Neuronal stem cell (in vitro differentiated cells): ENCODE results near the gene DBNDD2.

Source experiments
- DNase-seq: peaks from one replicate; pipeline ENCODE4 v3.0.0-alpha.2; 2013; ENCODE audit warnings: low spot score
- H2AFZ ChIP-seq: one replicate; pipeline ENCODE4 v1.6.1; 2013; ENCODE audit warnings: mild to moderate bottlenecking, low read length, inconsistent platforms
- H2AK5ac ChIP-seq: 2 replicates; pipeline ENCODE4 v1.6.1; 2013; ENCODE audit warnings: low read depth, mild to moderate bottlenecking, inconsistent platforms, low read length, moderate library complexity, mixed read lengths
- H2BK120ac ChIP-seq: 2 replicates; pipeline ENCODE4 v1.6.1; 2013; ENCODE audit warnings: low read depth, mild to moderate bottlenecking, inconsistent platforms, low read length, moderate library complexity, mixed read lengths
- H2BK12ac ChIP-seq: one replicate; pipeline ENCODE4 v1.6.1; 2013; ENCODE audit warnings: low read length, inconsistent platforms
- H2BK15ac ChIP-seq: 2 replicates; pipeline ENCODE4 v1.6.1; 2013; ENCODE audit warnings: mild to moderate bottlenecking, low read length, inconsistent platforms, mixed read lengths
- H2BK5ac ChIP-seq: one replicate; pipeline ENCODE4 v1.6.1; 2013; ENCODE audit warnings: inconsistent platforms, mild to moderate bottlenecking, low read length, moderate library complexity
- H3K14ac ChIP-seq: one replicate; pipeline ENCODE4 v1.6.1; 2013; ENCODE audit warnings: low read length, inconsistent platforms
- H3K18ac ChIP-seq: 2 replicates; pipeline ENCODE4 v1.6.1; 2013; ENCODE audit warnings: low read length, inconsistent platforms
- H3K23ac ChIP-seq: 2 replicates; pipeline ENCODE4 v1.6.1; 2013; ENCODE audit warnings: low read depth, mild to moderate bottlenecking, mixed read lengths, low read length, inconsistent platforms; ENCODE audit not compliant: poor library complexity
- H3K27ac ChIP-seq: replicated peaks from 3 replicates; pipeline ENCODE4 v1.5.1; 2013; ENCODE audit warnings: low read length, inconsistent platforms
- H3K27me3 ChIP-seq, 3 experiments: 2 replicates each; pipeline ENCODE4 v1.6.1; 2013; ENCODE audit warnings: low read length in 3 of 3, mild to moderate bottlenecking in 2 of 3, inconsistent platforms in 1 of 3, low read depth in 1 of 3, mixed read lengths in 1 of 3, moderate library complexity in 1 of 3; ENCODE audit not compliant: control insufficient read depth in 3 of 3, insufficient read depth in 3 of 3
- H3K36me3 ChIP-seq, 2 donors: replicated peaks in 1 of 2; 2 replicates each; pipeline ENCODE4 v1.6.1; 2013; ENCODE audit warnings: low read length in 2 of 2; ENCODE audit not compliant: control insufficient read depth in 2 of 2, insufficient read depth in 2 of 2
- H3K4ac ChIP-seq: 2 replicates; pipeline ENCODE4 v1.6.1; 2013; ENCODE audit warnings: inconsistent platforms, mild to moderate bottlenecking, low read length, moderate library complexity
- H3K4me1 ChIP-seq, 2 donors: 1 replicate in 1 of 2; 2 replicates in 1 of 2; pipeline ENCODE4 v1.6.1; 2013; ENCODE audit warnings: low read length in 2 of 2, low read depth in 1 of 2; ENCODE audit not compliant: control insufficient read depth in 2 of 2, insufficient read depth in 1 of 2
- H3K4me2 ChIP-seq: one replicate; pipeline ENCODE4 v1.6.1; 2013; ENCODE audit warnings: mild to moderate bottlenecking, low read length, inconsistent platforms; ENCODE audit not compliant: insufficient read depth, poor library complexity, severe bottlenecking
- H3K4me3 ChIP-seq, 2 donors: 2 replicates each; pipeline ENCODE4 v1.5.1; 2013; ENCODE audit warnings: low read length in 2 of 2, mild to moderate bottlenecking in 2 of 2, inconsistent platforms in 1 of 2, moderate library complexity in 1 of 2
- H3K79me1 ChIP-seq: one replicate; pipeline ENCODE4 v1.6.1; 2013; ENCODE audit warnings: low read depth, mild to moderate bottlenecking, inconsistent platforms, low read length, moderate library complexity
- H3K9ac ChIP-seq: one replicate; pipeline ENCODE4 v1.6.1; 2013; ENCODE audit warnings: mild to moderate bottlenecking, low read depth, low read length, inconsistent platforms; ENCODE audit not compliant: poor library complexity
- H3K9me3 ChIP-seq, 2 donors: replicated peaks in 1 of 2; 2 replicates each; pipeline versions ENCODE3 to v1.6.1; 2013; ENCODE audit warnings: low read length in 2 of 2, mild to moderate bottlenecking in 2 of 2, inconsistent platforms in 1 of 2, low read depth in 1 of 2, mixed read lengths in 1 of 2, moderate library complexity in 1 of 2; ENCODE audit not compliant: control insufficient read depth in 2 of 2, insufficient read depth in 1 of 2
- H4K8ac ChIP-seq: one replicate; pipeline ENCODE4 v1.6.1; 2013; ENCODE audit warnings: low read depth, mild to moderate bottlenecking, inconsistent platforms, low read length, moderate library complexity
- H4K91ac ChIP-seq: one replicate; pipeline ENCODE4 v1.6.1; 2013; ENCODE audit warnings: low read length, low read depth, mild to moderate bottlenecking, inconsistent platforms; ENCODE audit not compliant: poor library complexity
- WGBS, 2 donors: extraction: QIAGEN DNeasy Blood & Tissue Kit; methylation state at CpG; one replicate each; pipeline ENCODE4 v1.1.7; 2013; ENCODE audit warnings: missing lambda C conversion rate in 2 of 2, mixed read lengths in 1 of 2; ENCODE audit not compliant: insufficient read length in 2 of 2, insufficient replicate concordance in 1 of 2; ENCODE audit errors: extremely low coverage in 2 of 2; 5-methylcytosine and 5-hydroxymethylcytosine counted together

Gene DBNDD2

GRCh38 chr20:45365444-45365970 lies 42.6 kb upstream of the DBNDD2 start:
- H3K4me3 ChIP-seq, result no peak overlapping the region
- H3K4ac ChIP-seq, result no peak overlapping the region
- H3K9ac ChIP-seq, result no peak overlapping the region
- H2BK5ac ChIP-seq, result no peak overlapping the region
- H3K18ac ChIP-seq, result no peak overlapping the region
- peaks cover 20 to 41% of the 10 kb centered on the region in 2 donors for H3K36me3 ChIP-seq
- no peak overlapping the region for H3K4me2 ChIP-seq
- H3K27me3 ChIP-seq, result no peaks in the 10 kb centered on the region
- no peaks in the 10 kb centered on the region for H3K9me3 ChIP-seq
- no peak overlapping the region for H3K14ac ChIP-seq
- H2BK120ac ChIP-seq, result no peak overlapping the region
- no peak for DNase-seq
- H3K27ac ChIP-seq, result no peak overlapping the region
- WGBS, 2 donors, result no CpG with 5 or more reads among the region's 5 CpGs
- no peak overlapping the region for H2BK15ac ChIP-seq
- no peak overlapping the region for H2AFZ ChIP-seq
- no peak overlapping the region for H2BK12ac ChIP-seq
- H2AK5ac ChIP-seq, result no peak overlapping the region
- H3K4me1 ChIP-seq, result peaks cover 2 to 5% of the 10 kb centered on the region in 2 donors
- H3K79me1 ChIP-seq, result peaks cover 2% of the 10 kb centered on the region
- no peak overlapping the region for H3K23ac ChIP-seq
- H4K91ac ChIP-seq, result no peak overlapping the region
- H4K8ac ChIP-seq, result no peak overlapping the region

GRCh38 chr20:45366192-45366591 lies 41.9 kb upstream of the DBNDD2 start:
- Histone ChIP-seq H3K18ac (no peak overlapping the region), H2AFZ (no peak overlapping the region), H2BK15ac (no peak overlapping the region), H2BK120ac (no peak overlapping the region), H3K79me1 (peaks cover 2% of the 10 kb centered on the region), H3K36me3 (peaks cover 20 to 41% of the 10 kb centered on the region in 2 donors), H2BK5ac (no peak overlapping the region), H4K8ac (no peak overlapping the region), H2BK12ac (no peak overlapping the region), H4K91ac (no peak overlapping the region), H3K14ac (no peak overlapping the region), H3K9ac (no peak overlapping the region), H3K27me3 (no peaks in the 10 kb centered on the region), H3K9me3 (no peaks in the 10 kb centered on the region), H3K4ac (no peak overlapping the region), H3K4me2 (no peak overlapping the region), H2AK5ac (no peak overlapping the region), H3K27ac (no peak overlapping the region), H3K4me3 (no peak overlapping the region), H3K23ac (no peak overlapping the region), H3K4me1 (peaks cover 2 to 5% of the 10 kb centered on the region in 2 donors)
- no peak for DNase-seq
- WGBS, 2 donors, result no CpG with 5 or more reads among the region's 1 CpG

- Histone ChIP-seq H3K9me3 (no peaks in the 10 kb centered on the region), H3K27ac (no peak overlapping the region), H3K79me1 (peaks cover 2% of the 10 kb centered on the region), H3K4me1 (peaks cover 2 to 5% of the 10 kb centered on the region in 2 donors), H2BK5ac (no peak overlapping the region), H4K91ac (no peak overlapping the region), H2BK15ac (no peak overlapping the region), H3K18ac (no peak overlapping the region), H3K23ac (no peak overlapping the region), H2BK120ac (no peak overlapping the region), H2AK5ac (no peak overlapping the region), H3K36me3 (peaks cover 20 to 41% of the 10 kb centered on the region in 2 donors), H3K4me2 (no peak overlapping the region), H3K9ac (no peak overlapping the region), H3K27me3 (no peaks in the 10 kb centered on the region), H3K14ac (no peak overlapping the region), H2AFZ (no peak overlapping the region), H2BK12ac (no peak overlapping the region), H3K4ac (no peak overlapping the region), H3K4me3 (no peak overlapping the region), H4K8ac (no peak overlapping the region)
- no CpG with 5 or more reads among the region's 11 CpGs for WGBS, 2 donors
- DNase-seq, result no peak
Observed at GRCh38 chr20:45366631-45367030, 41.5 kb upstream of the DBNDD2 start.

- H3K4me1 ChIP-seq, result peaks cover 2 to 5% of the 10 kb centered on the region in 2 donors
- no peak overlapping the region for H2BK5ac ChIP-seq
- H2AFZ ChIP-seq, result no peak overlapping the region
- no peak overlapping the region for H4K8ac ChIP-seq
- no peak overlapping the region for H2BK12ac ChIP-seq
- H3K9ac ChIP-seq, result no peak overlapping the region
- no peaks in the 10 kb centered on the region for H3K9me3 ChIP-seq
- H2BK120ac ChIP-seq, result no peak overlapping the region
- DNase-seq, result no peak
- no peak overlapping the region for H4K91ac ChIP-seq
- no peak overlapping the region for H3K4me2 ChIP-seq
- no peak overlapping the region for H3K4me3 ChIP-seq
- no peak overlapping the region for H3K23ac ChIP-seq
- H3K27me3 ChIP-seq, result no peaks in the 10 kb centered on the region
- no peak overlapping the region for H3K27ac ChIP-seq
- H3K14ac ChIP-seq, result no peak overlapping the region
- H3K18ac ChIP-seq, result no peak overlapping the region
- H3K4ac ChIP-seq, result no peak overlapping the region
- no peak overlapping the region for H2AK5ac ChIP-seq
- peaks cover 2% of the 10 kb centered on the region for H3K79me1 ChIP-seq
- peaks cover 20 to 41% of the 10 kb centered on the region in 2 donors for H3K36me3 ChIP-seq
- no peak overlapping the region for H2BK15ac ChIP-seq
Observed at GRCh38 chr20:45367126-45367525, 41.0 kb upstream of the DBNDD2 start.
